HFFc6 (cell line): ENCODE measurements around the gene DEFB129. TPM values are rescaled to one million over a fixed set of nuclear protein-coding genes. Genes with fewer than 3 reads are reported as not detected.
"Not testable (repeated sequence)": the region's sequence is repeated elsewhere in the genome, so short reads cannot be mapped to it uniquely, and the experiment has no call there.

ENCODE experiments used
- DNase-seq: peaks from one replicate; pipeline ENCODE4 v3.0.0-alpha.2; 2018
- H3K27ac Mint-ChIP-seq: 2 replicates; pipeline ENCODE4 v1.8.0; 2020; ENCODE audit warnings: mild to moderate bottlenecking, mixed read lengths
- H3K27me3 Mint-ChIP-seq: 2 replicates; pipeline ENCODE4 v1.8.0; 2021; ENCODE audit warnings: mild to moderate bottlenecking, moderate library complexity, mixed read lengths; ENCODE audit not compliant: insufficient read depth
- H3K36me3 Mint-ChIP-seq: 2 replicates; pipeline ENCODE4 v1.8.0; 2021; ENCODE audit warnings: low read depth, mixed read lengths
- H3K4me1 Mint-ChIP-seq: 2 replicates; pipeline ENCODE4 v1.8.0; 2020; ENCODE audit warnings: low read depth, mixed read lengths
- H3K4me3 Mint-ChIP-seq: 2 replicates; pipeline ENCODE4 v1.8.0; 2020; ENCODE audit warnings: mild to moderate bottlenecking, moderate library complexity, mixed read lengths
- H3K9me3 Mint-ChIP-seq: 2 replicates; pipeline ENCODE4 v1.8.0; 2020; ENCODE audit warnings: mild to moderate bottlenecking, mixed read lengths
- total RNA-seq, 6 experiments: library from RNA; stranded (reverse); fragmentation: NEBNext Ultra II Directional; extraction: Animal tissue kit (Norgen Biotek cat#: 25700); gene quantifications; 2 replicates in 1 of 6; 3 replicates in 5 of 6; pipeline ENCODE4 v1.2.3, GENCODE V29; 2021
- TF ChIP-seq, protein P1 (sequence below): fragments of 200-600 bp; sonication (generic); IDR thresholded peaks from 2 replicates; pipeline ENCODE4 v1.5.0; 2021; ENCODE audit warnings: antibody characterized with exemption, mild to moderate bottlenecking

The DEFB129 gene
- total RNA-seq, 6 experiments from 2014 or later = not detected

DNA sequence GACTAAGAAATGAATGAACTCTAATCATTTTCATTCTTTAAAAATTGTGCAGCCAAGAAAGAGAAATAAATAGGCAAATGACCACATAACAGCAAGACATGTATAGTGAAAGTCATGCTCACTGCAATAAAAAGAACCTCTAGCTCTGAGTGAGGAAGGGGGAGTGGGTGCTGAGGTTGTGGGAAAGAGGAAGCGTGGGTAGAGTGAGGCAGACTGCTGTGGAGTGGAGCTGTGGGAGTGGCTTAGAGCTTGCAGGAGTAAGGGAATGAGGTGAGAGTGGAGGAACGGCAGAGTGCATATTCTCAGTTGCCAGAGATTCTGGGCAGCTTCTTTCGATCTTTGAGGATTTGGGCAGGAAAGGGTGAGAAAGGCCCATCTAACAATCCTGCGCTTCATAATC lies 10.4 kb downstream of the DEFB129 start:
- peaks cover 22% of the 10 kb centered on the region for H3K27me3 Mint-ChIP-seq
- H3K27ac Mint-ChIP-seq = no peak overlapping the region
- 0 out of 2 replicates have a peak, but pooled peaks cover 5% of the 10 kb centered on the region for H3K4me1 Mint-ChIP-seq

GRCh38 chr20:237929-238328 lies 10.9 kb downstream of the DEFB129 start:
- Mint-ChIP-seq H3K36me3 (no peaks in the 10 kb centered on the region), H3K9me3 (no peaks in the 10 kb centered on the region)

More for the DNA sequence above, 10.4 kb downstream of the DEFB129 start:
- H3K9me3 Mint-ChIP-seq = no peaks in the 10 kb centered on the region
- H3K36me3 Mint-ChIP-seq = no peaks in the 10 kb centered on the region
- DNase-seq = no peak
- TF ChIP-seq, protein P1, sequence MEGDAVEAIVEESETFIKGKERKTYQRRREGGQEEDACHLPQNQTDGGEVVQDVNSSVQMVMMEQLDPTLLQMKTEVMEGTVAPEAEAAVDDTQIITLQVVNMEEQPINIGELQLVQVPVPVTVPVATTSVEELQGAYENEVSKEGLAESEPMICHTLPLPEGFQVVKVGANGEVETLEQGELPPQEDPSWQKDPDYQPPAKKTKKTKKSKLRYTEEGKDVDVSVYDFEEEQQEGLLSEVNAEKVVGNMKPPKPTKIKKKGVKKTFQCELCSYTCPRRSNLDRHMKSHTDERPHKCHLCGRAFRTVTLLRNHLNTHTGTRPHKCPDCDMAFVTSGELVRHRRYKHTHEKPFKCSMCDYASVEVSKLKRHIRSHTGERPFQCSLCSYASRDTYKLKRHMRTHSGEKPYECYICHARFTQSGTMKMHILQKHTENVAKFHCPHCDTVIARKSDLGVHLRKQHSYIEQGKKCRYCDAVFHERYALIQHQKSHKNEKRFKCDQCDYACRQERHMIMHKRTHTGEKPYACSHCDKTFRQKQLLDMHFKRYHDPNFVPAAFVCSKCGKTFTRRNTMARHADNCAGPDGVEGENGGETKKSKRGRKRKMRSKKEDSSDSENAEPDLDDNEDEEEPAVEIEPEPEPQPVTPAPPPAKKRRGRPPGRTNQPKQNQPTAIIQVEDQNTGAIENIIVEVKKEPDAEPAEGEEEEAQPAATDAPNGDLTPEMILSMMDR = no peak
- H3K4me3 Mint-ChIP-seq = no peak overlapping the region; the same call in 1 of the 2 replicates

DNA sequence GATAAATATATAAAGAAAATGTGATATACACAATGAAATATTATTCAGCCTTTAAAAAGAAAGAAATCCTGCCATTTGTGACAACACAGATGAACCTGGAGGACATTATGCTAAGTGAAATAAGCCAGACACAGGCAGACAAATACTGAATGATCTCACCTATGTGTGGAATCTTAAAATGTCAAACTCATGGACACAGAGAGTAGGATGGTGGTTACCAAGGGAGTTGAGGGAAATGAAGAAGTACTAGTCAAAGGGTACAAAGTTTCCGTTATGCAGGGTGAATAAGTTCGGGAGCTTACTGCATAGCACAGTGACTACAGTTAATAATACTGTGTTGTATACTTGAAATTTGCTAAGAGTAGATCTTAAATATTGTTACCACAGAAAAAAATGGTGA lies 15.8 kb downstream of the DEFB129 start:
- no peak for DNase-seq
- Mint-ChIP-seq H3K4me3 (no peak overlapping the region), H3K36me3 (no peaks in the 10 kb centered on the region), H3K4me1 (no peaks in the 10 kb centered on the region), H3K9me3 (no peaks in the 10 kb centered on the region; the same call in 1 of the 2 replicates), H3K27me3 (peaks cover 12% of the 10 kb centered on the region), H3K27ac (no peak overlapping the region)
- TF ChIP-seq, protein P1 = no peak

More at GRCh38 chr20:237929-238328, 10.9 kb downstream of the DEFB129 start:
- peaks cover 21% of the 10 kb centered on the region for H3K27me3 Mint-ChIP-seq
- H3K4me3 Mint-ChIP-seq = no peak overlapping the region
- no peak overlapping the region for H3K27ac Mint-ChIP-seq
- TF ChIP-seq, protein P1 = no peak
- no peak for DNase-seq
- 0 out of 2 replicates have a peak, but pooled peaks cover 5% of the 10 kb centered on the region for H3K4me1 Mint-ChIP-seq

DNA sequence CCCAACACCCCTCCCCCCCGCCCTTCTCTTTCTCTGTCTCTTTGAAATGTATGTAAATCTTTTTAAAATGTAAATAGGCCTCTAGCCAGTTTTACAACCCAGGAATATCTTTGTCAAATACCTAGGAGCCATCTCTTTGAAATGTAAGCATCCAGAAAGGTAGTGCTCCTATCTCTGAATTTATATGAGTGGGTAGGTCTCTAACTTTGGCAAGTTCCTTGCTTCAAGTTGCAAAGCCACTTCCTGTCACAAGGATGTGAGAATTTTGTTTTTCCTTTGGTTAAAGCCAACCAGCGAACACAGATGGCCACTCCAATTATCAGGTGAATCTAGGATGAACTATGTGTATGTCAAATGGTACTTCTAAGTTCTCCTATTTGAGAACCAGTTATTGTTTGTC lies 24.3 kb downstream of the DEFB129 start:
- no peak overlapping the region for H3K4me3 Mint-ChIP-seq
- DNase-seq = no peak
- peaks cover 21% of the 10 kb centered on the region for H3K27me3 Mint-ChIP-seq
- no peak overlapping the region for H3K27ac Mint-ChIP-seq
- H3K9me3 Mint-ChIP-seq = no peaks in the 10 kb centered on the region; the same call in 1 of the 2 replicates
- TF ChIP-seq, protein P1 = no peak
- no peaks in the 10 kb centered on the region for H3K4me1 Mint-ChIP-seq
- no peaks in the 10 kb centered on the region for H3K36me3 Mint-ChIP-seq

DNA sequence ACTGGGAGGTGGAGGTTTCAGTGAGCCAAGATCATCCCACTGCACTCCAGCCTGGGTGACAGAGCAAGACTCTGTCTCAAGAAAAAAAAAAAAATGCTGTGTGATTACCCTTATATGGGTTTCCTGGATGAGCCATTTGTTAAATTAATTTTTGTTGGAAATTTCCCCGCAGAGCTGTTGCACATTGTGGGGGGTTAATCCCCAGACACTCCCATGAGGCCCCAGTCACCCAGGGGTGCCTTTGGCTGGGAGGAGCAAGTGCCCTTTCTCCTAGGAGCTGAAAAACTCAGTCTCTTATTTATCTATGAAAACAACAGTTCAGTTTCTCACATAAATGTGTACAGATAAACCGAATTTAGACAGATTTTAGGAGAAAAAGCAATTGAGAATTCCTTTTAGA lies 25.7 kb downstream of the DEFB129 start:
- Mint-ChIP-seq H3K27me3 (peaks cover 19% of the 10 kb centered on the region), H3K4me1 (no peaks in the 10 kb centered on the region), H3K27ac (no peak overlapping the region), H3K4me3 (no peak overlapping the region), H3K36me3 (no peaks in the 10 kb centered on the region), H3K9me3 (no peaks in the 10 kb centered on the region)
- TF ChIP-seq, protein P1 = no peak
- no peak for DNase-seq

DNA sequence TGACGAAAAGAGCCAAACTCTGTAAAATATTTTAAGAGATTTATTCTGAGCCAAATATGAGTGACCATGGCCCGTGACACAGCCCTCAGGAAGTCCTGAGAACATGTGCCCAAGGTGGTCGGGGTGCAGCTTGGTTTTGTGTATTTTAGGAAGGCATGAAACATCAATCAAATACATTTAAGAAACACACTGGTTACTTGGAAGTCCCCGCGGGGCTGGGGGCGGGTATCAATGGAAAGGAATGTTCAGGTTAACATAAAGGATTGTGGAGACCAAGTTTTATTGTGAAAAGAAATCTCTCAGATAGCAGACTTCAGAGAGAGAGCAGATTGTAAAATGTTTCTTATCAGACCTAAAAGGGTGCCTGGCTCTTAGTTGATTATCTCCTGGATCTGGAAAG lies 26.4 kb downstream of the DEFB129 start:
- not testable (repeated sequence) for H3K36me3 Mint-ChIP-seq, H3K27ac Mint-ChIP-seq, H3K9me3 Mint-ChIP-seq, DNase-seq, H3K4me1 Mint-ChIP-seq, H3K4me3 Mint-ChIP-seq
- H3K27me3 Mint-ChIP-seq = peaks cover 22% of the 10 kb centered on the region
